CD8-positive, alpha-beta memory T cell (primary cell): Measurements from ENCODE around the gene MPI. TPM values are rescaled to one million over a fixed set of nuclear protein-coding genes. Genes with fewer than 3 reads are reported as not detected.

Source experiments
- CTCF ChIA-PET: fragments of 350-600 bp; sonication (Branson Sonifier 250); formaldehyde crosslinking; loops from one replicate; lab custom pipeline; 2021; ENCODE audit warnings: antibody characterized with exemption; lab: Charles Lee
- POLR2A ChIA-PET: fragments of 350-600 bp; sonication (Branson Sonifier 250); formaldehyde crosslinking; loops from one replicate; lab custom pipeline; 2021; ENCODE audit warnings: antibody characterized with exemption; lab: Charles Lee
- DNase-seq, 5 donors: peaks; one replicate each; pipeline versions ENCODE4 v3.0.0 to v3.0.0-alpha.2; 2020 to 2022; ENCODE audit warnings: mixed read lengths in 1 of 5
- H3K27ac ChIP-seq: one replicate; pipeline ENCODE4 v1.7.0; 2013; ENCODE audit warnings: low read depth, mild to moderate bottlenecking, low read length, moderate library complexity
- H3K27me3 ChIP-seq: 2 replicates; pipeline ENCODE4 v1.7.0; 2013; ENCODE audit warnings: low read length, mild to moderate bottlenecking; ENCODE audit not compliant: insufficient read depth, poor library complexity, severe bottlenecking
- H3K36me3 ChIP-seq: 2 replicates; pipeline ENCODE4 v1.7.0; 2013; ENCODE audit warnings: mild to moderate bottlenecking, low read length, moderate library complexity; ENCODE audit not compliant: insufficient read depth
- H3K4me1 ChIP-seq: 2 replicates; pipeline ENCODE4 v1.7.0; 2013; ENCODE audit warnings: mild to moderate bottlenecking, low read length, moderate library complexity; ENCODE audit not compliant: insufficient read depth
- H3K4me3 ChIP-seq: 2 replicates; pipeline ENCODE4 v1.7.0; 2013; ENCODE audit warnings: mild to moderate bottlenecking, low read length
- H3K9me3 ChIP-seq: 2 replicates; pipeline ENCODE4 v1.7.0; 2013; ENCODE audit warnings: mild to moderate bottlenecking, low read length
- H3K27ac Mint-ChIP-seq, 8 donors: one replicate each; pipeline ENCODE4 v1.8.0; 2020 to 2021; ENCODE audit warnings: mixed read lengths in 8 of 8, mild to moderate bottlenecking in 6 of 8, inconsistent platforms in 3 of 8, moderate library complexity in 3 of 8
- H3K27me3 Mint-ChIP-seq, 2 donors: one replicate each; pipeline ENCODE4 v1.8.0; 2020 to 2021; ENCODE audit warnings: mixed read lengths in 2 of 2, mild to moderate bottlenecking in 1 of 2, moderate library complexity in 1 of 2
- H3K36me3 Mint-ChIP-seq, 3 donors: one replicate each; pipeline ENCODE4 v1.8.0; 2020 to 2021; ENCODE audit warnings: mixed read lengths in 3 of 3, inconsistent platforms in 1 of 3, mild to moderate bottlenecking in 1 of 3
- H3K4me1 Mint-ChIP-seq, 3 donors: one replicate each; pipeline ENCODE4 v1.8.0; 2020 to 2021; ENCODE audit warnings: mixed read lengths in 3 of 3, inconsistent platforms in 1 of 3, mild to moderate bottlenecking in 1 of 3
- H3K4me3 Mint-ChIP-seq, 7 donors: one replicate each; pipeline ENCODE4 v1.8.0; 2020 to 2021; ENCODE audit warnings: mixed read lengths in 7 of 7, mild to moderate bottlenecking in 6 of 7, moderate library complexity in 4 of 7, inconsistent platforms in 2 of 7
- H3K9me3 Mint-ChIP-seq, 5 donors: one replicate each; pipeline ENCODE4 v1.8.0; 2020 to 2022; ENCODE audit warnings: mixed read lengths in 5 of 5, mild to moderate bottlenecking in 3 of 5, moderate library complexity in 2 of 5, inconsistent platforms in 1 of 5
- polyA plus RNA-seq: library from polyadenylated mRNA; unstranded; fragments of 300-500 nt; fragmentation: Illumina TruSeq; gene quantifications from one replicate; pipeline ENCODE4 v1.2.3, GENCODE V29; 2021
- total RNA-seq, 2 experiments: library from RNA; stranded (reverse); gene quantifications; one replicate each; pipeline ENCODE4 v1.2.3, GENCODE V29; 2021

Gene MPI
- total and polyA plus RNA-seq, 3 experiments from 2014 or later: 40.4 to 61.1 (median 43.0) TPM

DNA sequence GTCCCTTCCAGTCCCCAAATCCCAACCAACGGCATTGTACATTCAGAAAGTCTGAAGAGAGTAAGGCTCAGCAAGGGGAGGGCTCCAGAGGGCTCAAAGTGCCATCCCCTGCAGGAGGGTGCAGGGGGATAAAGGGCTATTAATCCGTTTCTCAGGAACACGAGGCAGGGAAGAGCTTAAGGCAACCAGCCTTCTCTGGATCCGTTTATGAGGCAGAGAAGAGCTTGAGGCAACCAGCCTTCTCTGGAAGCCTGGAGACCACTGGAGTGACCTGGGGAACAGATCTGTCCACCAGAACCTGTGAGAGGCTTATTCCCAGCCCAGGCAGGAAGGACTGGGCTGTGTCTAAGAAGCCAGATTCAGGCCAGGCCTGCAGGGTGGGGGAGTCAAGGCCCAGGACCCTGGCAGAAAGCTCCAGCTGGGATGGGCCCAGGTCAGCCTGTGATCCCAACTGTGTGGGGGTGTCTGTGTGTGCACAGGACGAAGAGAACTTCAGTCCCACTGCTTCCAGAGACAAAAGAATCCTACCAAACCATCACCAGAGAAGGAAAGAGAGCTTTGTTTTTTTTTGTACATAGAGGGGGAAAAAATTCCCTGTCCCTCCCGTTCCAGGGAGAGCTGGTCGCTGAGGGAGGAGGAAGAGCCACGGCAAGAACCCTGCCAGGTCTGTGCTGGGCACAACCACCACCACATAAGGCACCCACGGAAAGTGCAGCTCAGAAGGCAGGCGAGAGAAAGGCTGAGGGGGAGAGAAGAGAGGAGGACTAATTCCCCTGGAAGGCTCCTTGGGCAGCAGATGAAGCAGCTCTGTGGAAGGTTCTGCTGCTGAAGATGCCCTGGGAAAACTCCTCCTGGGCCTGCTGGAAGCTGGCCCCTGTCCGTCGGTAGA lies 45.3 kb upstream of the MPI start:
- Mint-ChIP-seq H3K4me1 (peaks cover 44 to 59% (median 50%) of the 10 kb centered on the region in 3 donors), H3K4me3 (peak overlapping the region; percentile 60 to 96 (median 75)), H3K27ac (peak overlapping the region; percentile 85 to 97 (median 93)), H3K36me3 (peaks cover 0 to 47% (median 4%) of the 10 kb centered on the region in 3 donors), H3K27me3 (no peaks in the 10 kb centered on the region), H3K9me3 (no peaks in the 10 kb centered on the region)
- Histone ChIP-seq H3K27me3 (no peaks in the 10 kb centered on the region), H3K4me1 (peaks cover 48% of the 10 kb centered on the region), H3K9me3 (no peaks in the 10 kb centered on the region), H3K36me3 (peaks cover 14% of the 10 kb centered on the region), H3K4me3 (peak overlapping the region; percentile 45), H3K27ac (no peak overlapping the region)
- DNase-seq: no peak
- CTCF ChIA-PET: interaction anchor here (0.6 to 3.8 kb wide), 13 partner anchors 9 to 278 kb away, joined by 3 to 44 read pairs (median 4); partner anchors contain the start of gene CPLX3
- POLR2A ChIA-PET: interaction anchor here (0.6 to 1.2 kb wide), 8 partner anchors 17 to 112 kb away, joined by 3 to 6 read pairs (median 3); partner anchors contain the start of genes FAM219B, MPI and RPP25

DNA sequence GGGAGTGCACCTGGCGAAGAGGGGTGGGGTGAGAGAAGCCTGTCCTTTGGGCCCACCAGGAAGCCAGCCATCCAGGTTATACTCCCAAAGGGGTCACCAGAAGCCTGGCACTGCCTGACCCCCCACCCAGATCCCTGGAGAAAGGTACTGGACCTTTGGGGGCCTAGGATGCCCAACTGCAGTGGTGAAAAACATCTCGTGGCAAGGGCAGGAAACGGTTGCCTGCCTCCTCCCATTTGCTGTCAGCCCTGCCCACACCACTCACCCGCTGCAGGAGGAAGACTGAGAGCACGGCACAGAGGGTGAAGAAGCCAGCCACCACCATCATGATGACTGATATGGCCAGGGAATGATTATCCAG lies 44.7 kb upstream of the MPI start:
- Mint-ChIP-seq H3K9me3 (no peaks in the 10 kb centered on the region), H3K4me3 (peak overlapping the region; percentile 60 to 96 (median 75)), H3K27ac (peak overlapping the region; percentile 85 to 97 (median 93)), H3K36me3 (peaks cover 0 to 51% (median 6%) of the 10 kb centered on the region in 3 donors), H3K27me3 (no peaks in the 10 kb centered on the region), H3K4me1 (peaks cover 44 to 59% (median 50%) of the 10 kb centered on the region in 3 donors)
- Histone ChIP-seq H3K36me3 (peaks cover 16% of the 10 kb centered on the region), H3K27ac (peak overlapping the region; percentile 54), H3K4me1 (peaks cover 48% of the 10 kb centered on the region), H3K9me3 (no peaks in the 10 kb centered on the region), H3K27me3 (no peaks in the 10 kb centered on the region), H3K4me3 (peak overlapping the region; percentile 45)
- peak; percentile 23 to 70 (median 40) for DNase-seq
- CTCF ChIA-PET: interaction anchor here (0.6 to 3.8 kb wide), 12 partner anchors 8 to 277 kb away, joined by 3 to 44 read pairs (median 4); partner anchors contain the start of gene CPLX3
- POLR2A ChIA-PET: interaction anchor here (0.6 to 1.2 kb wide), 7 partner anchors 17 to 112 kb away, joined by 3 to 6 read pairs (median 3); partner anchors contain the start of genes FAM219B, MPI and RPP25

DNA sequence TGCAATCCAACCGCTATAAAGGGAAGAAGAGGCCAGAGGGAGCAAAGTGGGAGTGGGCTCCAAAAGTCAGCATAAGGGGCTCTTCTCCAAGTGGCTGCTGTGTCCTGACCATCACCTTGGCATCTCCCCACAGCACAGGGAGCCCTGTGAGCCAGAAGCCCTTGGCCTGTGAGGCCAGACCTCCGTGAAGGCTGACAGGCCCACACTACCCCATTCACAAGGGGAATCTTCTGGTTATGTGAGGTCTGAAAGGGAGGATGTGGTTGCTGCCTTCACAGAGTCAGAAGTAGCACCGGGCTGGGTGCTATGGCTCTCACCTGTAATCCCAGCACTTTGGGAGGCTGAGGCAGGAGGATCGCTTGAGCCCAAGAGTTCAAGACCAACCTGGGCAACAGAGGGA lies 44.3 kb upstream of the MPI start:
- DNase-seq: peak in 2 of 5 donors; percentile 12 to 26
- ChIA-PET POLR2A (no interaction called here), CTCF (interaction anchor here (1.2 to 1.6 kb wide), 2 partner anchors 17 to 20 kb away, joined by 3 read pairs; partner anchors contain the start of gene CPLX3)
- Mint-ChIP-seq H3K36me3 (peaks cover 0 to 54% (median 6%) of the 10 kb centered on the region in 3 donors), H3K4me1 (peaks cover 44 to 57% (median 48%) of the 10 kb centered on the region in 3 donors), H3K27me3 (no peaks in the 10 kb centered on the region), H3K27ac (peak overlapping the region; percentile 85 to 97 (median 93)), H3K4me3 (peak overlapping the region; percentile 60 to 96 (median 75)), H3K9me3 (no peaks in the 10 kb centered on the region)
- peak overlapping the region; percentile 54 for H3K27ac ChIP-seq
- H3K27me3 ChIP-seq: no peaks in the 10 kb centered on the region
- H3K4me1 ChIP-seq: peaks cover 48% of the 10 kb centered on the region
- H3K4me3 ChIP-seq: peak overlapping the region; percentile 45
- no peaks in the 10 kb centered on the region for H3K9me3 ChIP-seq
- peaks cover 20% of the 10 kb centered on the region for H3K36me3 ChIP-seq

DNA sequence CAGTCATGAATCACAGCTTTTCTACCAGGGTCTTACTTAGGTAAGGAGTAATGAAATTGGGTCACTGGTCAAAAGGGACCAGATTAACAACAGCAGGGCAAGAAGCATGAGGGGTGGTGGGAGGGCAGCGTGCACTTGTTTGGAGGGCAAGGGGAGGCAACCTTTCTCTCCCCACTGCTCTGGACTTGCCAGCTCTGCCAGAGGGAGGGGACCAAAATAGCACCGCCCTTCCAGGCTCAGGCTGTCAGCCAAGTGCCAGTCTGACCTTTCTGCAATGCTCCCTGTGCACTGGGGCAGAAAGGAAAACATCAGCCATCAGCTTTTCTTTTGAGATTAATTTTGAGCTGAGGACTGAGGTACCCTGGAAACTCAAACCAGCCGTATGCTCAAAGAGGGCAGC lies 42.4 kb upstream of the MPI start:
- Mint-ChIP-seq H3K27ac (peak overlapping the region in 5 of 8 donors; percentile 19 to 85 (median 66)), H3K4me1 (peaks cover 27 to 38% (median 29%) of the 10 kb centered on the region in 3 donors), H3K27me3 (no peaks in the 10 kb centered on the region), H3K36me3 (peaks cover 0 to 60% (median 8%) of the 10 kb centered on the region in 3 donors), H3K4me3 (no peak overlapping the region), H3K9me3 (no peaks in the 10 kb centered on the region)
- ChIA-PET CTCF (interaction anchor here (0.7 to 2.2 kb wide), 6 partner anchors 11 to 75 kb away, joined by 3 to 8 read pairs (median 4); no protein-coding TSS in a partner anchor), POLR2A (interaction anchor here (1.2 kb wide), 1 partner anchor 90 kb away, joined by 3 read pairs; the partner anchor contains the start of gene COX5A)
- DNase-seq: no peak
- H3K27ac ChIP-seq: no peak overlapping the region
- peaks cover 38% of the 10 kb centered on the region for H3K36me3 ChIP-seq
- no peaks in the 10 kb centered on the region for H3K27me3 ChIP-seq
- no peak overlapping the region for H3K4me3 ChIP-seq
- no peaks in the 10 kb centered on the region for H3K9me3 ChIP-seq
- H3K4me1 ChIP-seq: peaks cover 32% of the 10 kb centered on the region

GRCh38 chr15:74850393-74850792 lies 39.4 kb upstream of the MPI start:
- H3K27me3 ChIP-seq: no peaks in the 10 kb centered on the region
- H3K4me3 ChIP-seq: no peak overlapping the region
- peaks cover 59% of the 10 kb centered on the region for H3K36me3 ChIP-seq
- Mint-ChIP-seq H3K4me1 (peaks cover 7 to 10% (median 10%) of the 10 kb centered on the region in 3 donors), H3K9me3 (no peaks in the 10 kb centered on the region), H3K27ac (peak overlapping the region in 2 of 8 donors; percentile 38 to 52), H3K4me3 (no peak overlapping the region), H3K36me3 (peaks cover 0 to 78% (median 10%) of the 10 kb centered on the region in 3 donors), H3K27me3 (no peaks in the 10 kb centered on the region)
- DNase-seq: no peak
- no peaks in the 10 kb centered on the region for H3K9me3 ChIP-seq
- no peak overlapping the region for H3K27ac ChIP-seq
- peaks cover 8% of the 10 kb centered on the region for H3K4me1 ChIP-seq
- ChIA-PET CTCF (interaction anchor here (2.0 kb wide), 1 partner anchor 51 kb away, joined by 6 read pairs; no protein-coding TSS in a partner anchor), POLR2A (no interaction called here)

- Histone ChIP-seq H3K27me3 (no peaks in the 10 kb centered on the region), H3K9me3 (no peaks in the 10 kb centered on the region), H3K4me1 (peaks cover 5% of the 10 kb centered on the region), H3K4me3 (no peak overlapping the region), H3K36me3 (peaks cover 59% of the 10 kb centered on the region), H3K27ac (no peak overlapping the region)
- CTCF ChIA-PET: interaction anchor here (1.1 to 2.8 kb wide), 3 partner anchors 16 to 81 kb away, joined by 4 to 11 read pairs (median 5); no protein-coding TSS in a partner anchor
- H3K36me3 Mint-ChIP-seq: peaks cover 0 to 78% (median 10%) of the 10 kb centered on the region in 3 donors
- H3K9me3 Mint-ChIP-seq: no peaks in the 10 kb centered on the region
- H3K27ac Mint-ChIP-seq: peak overlapping the region in 1 of 8 donors; percentile 91
- POLR2A ChIA-PET: no interaction called here
- no peak overlapping the region for H3K4me3 Mint-ChIP-seq
- DNase-seq: no peak
- H3K4me1 Mint-ChIP-seq: peaks cover 4 to 10% (median 9%) of the 10 kb centered on the region in 3 donors
- no peaks in the 10 kb centered on the region for H3K27me3 Mint-ChIP-seq
These were observed 37.9 kb upstream of the MPI start for GRCh38 chr15:74851960-74852359.

DNA sequence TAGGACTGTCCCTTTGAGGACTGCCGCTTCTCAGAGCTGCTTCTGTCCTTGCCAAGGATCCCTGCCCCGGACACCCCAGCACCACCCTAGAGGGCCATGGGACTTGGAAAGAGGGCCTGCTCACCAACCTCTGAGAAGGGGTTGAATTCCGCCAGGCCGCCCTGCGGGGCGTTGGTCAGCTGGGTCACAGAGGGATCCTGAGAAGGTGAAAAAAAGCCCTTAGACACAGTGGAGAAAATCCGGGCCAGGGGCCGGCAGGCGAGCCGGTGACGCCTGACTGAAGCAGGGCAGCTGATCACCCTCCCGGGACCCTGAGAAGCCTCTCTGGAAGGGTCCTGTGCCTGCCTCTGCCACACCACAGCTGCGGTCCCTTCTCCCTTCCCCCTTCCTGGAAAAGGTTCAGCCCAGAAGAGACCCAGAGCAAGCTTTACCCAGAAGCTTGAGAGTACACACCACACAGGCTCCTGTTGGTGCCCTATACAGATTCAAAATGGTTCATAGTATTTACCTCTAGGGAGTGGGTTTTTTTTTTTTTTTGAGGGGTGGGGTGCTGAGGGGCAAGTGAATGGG lies 35.3 kb upstream of the MPI start:
- H3K4me3 ChIP-seq: no peak overlapping the region
- peaks cover 53% of the 10 kb centered on the region for H3K36me3 ChIP-seq
- H3K27ac ChIP-seq: no peak overlapping the region
- H3K27me3 ChIP-seq: no peaks in the 10 kb centered on the region
- peaks cover 28% of the 10 kb centered on the region for H3K4me1 ChIP-seq
- peaks cover 28 to 34% (median 31%) of the 10 kb centered on the region in 3 donors for H3K4me1 Mint-ChIP-seq
- H3K9me3 Mint-ChIP-seq: no peaks in the 10 kb centered on the region
- H3K4me3 Mint-ChIP-seq: no peak overlapping the region
- no peaks in the 10 kb centered on the region for H3K9me3 ChIP-seq
- POLR2A ChIA-PET: no interaction called here
- peaks cover 0 to 68% (median 8%) of the 10 kb centered on the region in 3 donors for H3K36me3 Mint-ChIP-seq
- DNase-seq: no peak
- no peaks in the 10 kb centered on the region for H3K27me3 Mint-ChIP-seq
- CTCF ChIA-PET: no interaction called here
- H3K27ac Mint-ChIP-seq: no peak overlapping the region
